A673 (cell line): ENCODE measurements around the gene DAPK2.

Experiments
- CTCF ChIP-seq: fragments of 300-800, 200-600 bp; sonication (generic); conservative IDR thresholded peaks from 2 replicates; pipeline ENCODE4 v1.5.1; 2017; ENCODE audit warnings: low read depth, mild to moderate bottlenecking, antibody characterized with exemption, low read length, moderate library complexity, mixed read lengths
- EZH2 ChIP-seq: fragments of 200-600 bp; sonication (generic); IDR thresholded peaks from 2 replicates; pipeline ENCODE4 v1.6.1; 2017; ENCODE audit warnings: borderline replicate concordance, low read depth, mild to moderate bottlenecking, mixed read lengths, antibody characterized with exemption, low read length; ENCODE audit not compliant: poor library complexity, severe bottlenecking

GRCh38 chr15:63912061-63912615 lies 134.1 kb downstream of the DAPK2 start:
- TF ChIP-seq CTCF = no peak
- no peak for TF ChIP-seq EZH2
